SK-N-SH (cell line): ENCODE results near the gene C15orf40. TPM values are rescaled to one million over a fixed set of nuclear protein-coding genes. Genes with fewer than 3 reads are reported as not detected.
A peak's percentile ranks its signal among the peaks of the same experiment; 100 is the strongest.

Experiments used
- CTCF ChIA-PET: fragments of 300-600, 350-600 bp; formaldehyde crosslinking; extraction: SDS; loops from one replicate; lab custom pipeline; 2021; lab: Yijun Ruan, JAX
- POLR2A ChIA-PET: fragments of 350-600 bp; sonication (Branson Sonifier 250); formaldehyde crosslinking; extraction: SDS; loops from one replicate; lab custom pipeline; 2020; ENCODE audit warnings: antibody characterized with exemption, inconsistent platforms; lab: Yijun Ruan, JAX
- DNase-seq: peaks from one replicate; pipeline ENCODE4 v3.0.0; 2012
- H2AFZ ChIP-seq: fragments of 200-600 bp; sonication (generic); 2 replicates; pipeline ENCODE4 v1.8.1; 2016; ENCODE audit warnings: antibody characterized with exemption, mild to moderate bottlenecking, low read depth
- H3F3A ChIP-seq: fragments of 200-600 bp; sonication (generic); replicated peaks from 2 replicates; pipeline ENCODE3; 2016; ENCODE audit warnings: antibody characterized with exemption, mild to moderate bottlenecking; ENCODE audit not compliant: insufficient read depth
- H3K27ac ChIP-seq, 2 experiments: fragments of 200-500 bp in 1 of 2; fragments of 200-600 bp in 1 of 2; sonication (Bioruptor generic) in 1 of 2; sonication (generic), shearing (Covaris generic) in 1 of 2; 2 replicates each; pipeline versions ENCODE4 v1.5.1 to v1.6.1; 2014 to 2016; ENCODE audit warnings: low read depth in 2 of 2, inconsistent platforms in 1 of 2, low read length in 1 of 2, mild to moderate bottlenecking in 1 of 2, mixed read lengths in 1 of 2
- H3K27me3 ChIP-seq: fragments of 200-600 bp; sonication (generic), shearing (Covaris generic); 2 replicates; pipeline ENCODE4 v1.6.1; 2016; ENCODE audit warnings: mixed run types; ENCODE audit not compliant: insufficient read depth
- H3K36me3 ChIP-seq, 2 experiments: fragments of 200-500 bp in 1 of 2; fragments of 200-600 bp in 1 of 2; sonication (Bioruptor generic) in 1 of 2; sonication (generic) in 1 of 2; replicated peaks in 1 of 2; 2 replicates each; pipeline versions ENCODE3 to v1.5.1; 2014 to 2016; ENCODE audit warnings: low read length in 1 of 2, mild to moderate bottlenecking in 1 of 2; ENCODE audit not compliant: insufficient read depth in 2 of 2, control insufficient read depth in 1 of 2
- H3K4me1 ChIP-seq, 2 experiments: fragments of 200-500 bp in 1 of 2; fragments of 200-600 bp in 1 of 2; sonication (Bioruptor generic) in 1 of 2; sonication (generic), shearing (Covaris generic) in 1 of 2; 2 replicates each; pipeline versions ENCODE4 v1.5.1 to v1.6.1; 2014 to 2016; ENCODE audit warnings: low read depth in 1 of 2, low read length in 1 of 2, mixed run types in 1 of 2; ENCODE audit not compliant: insufficient read depth in 2 of 2, control insufficient read depth in 1 of 2
- H3K4me2 ChIP-seq: fragments of 200-600 bp; sonication (generic), shearing (Covaris generic); 2 replicates; pipeline ENCODE4 v1.6.1; 2017; ENCODE audit warnings: mixed run types
- H3K4me3 ChIP-seq, 2 experiments: fragments of 200-500 bp in 1 of 2; fragments of 200-600 bp in 1 of 2; sonication (Bioruptor generic) in 1 of 2; sonication (generic), shearing (Covaris generic) in 1 of 2; 2 replicates each; pipeline versions ENCODE4 v1.5.1 to v1.8.1; 2014 to 2016; ENCODE audit warnings: low read depth in 2 of 2, inconsistent platforms in 1 of 2, low read length in 1 of 2, mild to moderate bottlenecking in 1 of 2, mixed read lengths in 1 of 2, moderate library complexity in 1 of 2
- H3K79me2 ChIP-seq: fragments of 200-600 bp; sonication (generic); 2 replicates; pipeline ENCODE4 v1.8.1; 2017; ENCODE audit warnings: mild to moderate bottlenecking; ENCODE audit not compliant: insufficient read depth
- H3K9ac ChIP-seq: fragments of 200-600 bp; sonication (generic); 2 replicates; pipeline ENCODE4 v1.6.1; 2017; ENCODE audit warnings: mixed run types
- H3K9me2 ChIP-seq: fragments of 200-600 bp; sonication (generic); 2 replicates; pipeline ENCODE4 v1.6.1; 2017; ENCODE audit warnings: mixed run types
- H3K9me3 ChIP-seq: fragments of 200-600 bp; sonication (generic); 2 replicates; pipeline ENCODE4 v1.6.1; 2017; ENCODE audit warnings: mixed run types, mild to moderate bottlenecking, moderate library complexity
- H4K20me1 ChIP-seq: fragments of 200-600 bp; sonication (generic); 2 replicates; pipeline ENCODE4 v1.6.1; 2017; ENCODE audit warnings: mild to moderate bottlenecking, mixed run types; ENCODE audit not compliant: insufficient read depth
- EP300 ChIP-seq, 2 experiments: IDR thresholded peaks; 2 replicates each; pipeline versions ENCODE4 v1.4.0 to v1.6.1; 2012; ENCODE audit warnings: borderline replicate concordance in 1 of 2, low read depth in 1 of 2, low read length in 1 of 2
- EZH2phosphoT487 ChIP-seq: fragments of 200-600 bp; sonication (generic); IDR thresholded peaks from 2 replicates; pipeline ENCODE4 v1.6.1; 2017; ENCODE audit warnings: low read depth, mixed run types, mild to moderate bottlenecking, antibody characterized with exemption, moderate library complexity, borderline replicate concordance
- FOXJ3 ChIP-seq: sonication (generic); formaldehyde crosslinking; IDR thresholded peaks from 2 replicates; pipeline ENCODE4 v1.5.1; 2020; ENCODE audit warnings: mild to moderate bottlenecking, missing genetic modification reagents
- FOXM1 ChIP-seq: IDR thresholded peaks from 2 replicates; pipeline ENCODE4 v1.4.0; 2012; ENCODE audit warnings: low read depth, mild to moderate bottlenecking
- GABPA ChIP-seq: IDR thresholded peaks from 2 replicates; pipeline ENCODE4 v1.4.0; 2012; ENCODE audit warnings: low read depth, mild to moderate bottlenecking
- GATA2 ChIP-seq: sonication (generic); formaldehyde crosslinking; IDR thresholded peaks from 2 replicates; pipeline ENCODE4 v1.5.0; 2020; ENCODE audit warnings: mild to moderate bottlenecking, missing genetic modification reagents
- MEF2A ChIP-seq: IDR thresholded peaks from 2 replicates; pipeline ENCODE4 v1.4.0; 2012; ENCODE audit warnings: low read depth, borderline replicate concordance
- MXI1 ChIP-seq: IDR thresholded peaks from 2 replicates; pipeline ENCODE4 v1.6.1; 2012; ENCODE audit warnings: mild to moderate bottlenecking, low read depth, low read length, improper control_type of control experiment
- NFIC ChIP-seq: IDR thresholded peaks from 2 replicates; pipeline ENCODE4 v1.4.0; 2012; ENCODE audit warnings: borderline replicate concordance
- NRF1 ChIP-seq: IDR thresholded peaks from 2 replicates; pipeline ENCODE4 v1.6.1; 2012; ENCODE audit warnings: low read depth, mild to moderate bottlenecking, low read length
- POLR2AphosphoS5 ChIP-seq: IDR thresholded peaks from 2 replicates; pipeline ENCODE4 v1.6.1; 2012; ENCODE audit warnings: low read depth, low read length
- RAD21 ChIP-seq: IDR thresholded peaks from 2 replicates; pipeline ENCODE4 v1.6.1; 2012; ENCODE audit warnings: mild to moderate bottlenecking, low read length
- RCOR1 ChIP-seq: fragments of 150-350 bp; IDR thresholded peaks from 2 replicates; pipeline ENCODE4 v1.6.1; 2017; ENCODE audit warnings: antibody characterized with exemption, low read length
- RXRA ChIP-seq: IDR thresholded peaks from 2 replicates; pipeline ENCODE4 v1.4.0; 2012; ENCODE audit warnings: low read depth, mild to moderate bottlenecking, borderline replicate concordance
- SIN3A ChIP-seq: IDR thresholded peaks from 2 replicates; pipeline ENCODE4 v1.6.1; 2012; ENCODE audit warnings: low read depth, mild to moderate bottlenecking, low read length, moderate library complexity, borderline replicate concordance
- TCF12 ChIP-seq: IDR thresholded peaks from 2 replicates; pipeline ENCODE4 v1.4.0; 2012
- YY1 ChIP-seq: IDR thresholded peaks from 2 replicates; pipeline ENCODE4 v1.4.0; 2012; ENCODE audit warnings: low read depth, mild to moderate bottlenecking
- WGBS: methylation state at CpG from one replicate; pipeline ENCODE4 v1.1.6; 2017; ENCODE audit warnings: low lambda C conversion rate; 5-methylcytosine and 5-hydroxymethylcytosine counted together
- polyA plus RNA-seq, 3 experiments: library from polyadenylated mRNA; depleted of rRNA; stranded (reverse); fragments of >200 nt; gene quantifications; 2 replicates each; pipeline ENCODE4 v1.2.3, GENCODE V29; 2012
- TF ChIP-seq, protein P1 (sequence below): fragments of 150-350 bp; IDR thresholded peaks from 2 replicates; pipeline ENCODE4 v1.6.1; 2016; ENCODE audit warnings: mild to moderate bottlenecking, low read depth, low read length
- TF ChIP-seq, protein P2 (sequence below): IDR thresholded peaks from 2 replicates; pipeline ENCODE4 v1.4.0; 2012; ENCODE audit warnings: low read depth
- TF ChIP-seq, protein P3 (sequence below): IDR thresholded peaks from 2 replicates; pipeline ENCODE4; 2012
- TF ChIP-seq, protein P4 (sequence below): IDR thresholded peaks from 2 replicates; pipeline ENCODE4 v1.4.0; 2012; ENCODE audit warnings: low read depth, borderline replicate concordance

C15orf40 gene
- polyA plus RNA-seq, 1 of the 3 experiments (the other 2 are of a cell fraction) = 44.1 TPM

DNA sequence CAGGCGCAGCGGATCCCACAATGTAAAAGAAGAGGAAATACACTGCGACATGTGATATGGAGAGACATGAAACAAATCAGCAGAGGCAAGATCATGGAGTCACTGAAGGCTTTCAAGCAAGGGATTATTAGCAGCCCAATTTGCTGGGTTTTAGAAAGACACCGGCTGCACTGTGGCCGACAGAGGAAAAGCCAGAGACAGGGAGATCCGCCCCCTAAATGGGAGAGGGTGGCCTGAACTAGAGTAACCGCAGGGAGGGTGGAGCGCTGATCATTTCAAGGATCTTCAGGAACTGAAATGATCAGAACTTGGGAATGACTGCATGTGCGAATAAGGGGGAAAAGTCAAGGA, 612 bp upstream of the C15orf40 start:
- H3K9me3 ChIP-seq = no peaks in the 10 kb centered on the region
- ChIA-PET CTCF (interaction anchor here (0.6 to 3.8 kb wide), 26 partner anchors 9 to 481 kb away, joined by 3 to 36 read pairs (median 6); partner anchors contain the start of genes BTBD1, HDGFL3, RAMAC and RPS17), POLR2A (interaction anchor here (1.0 to 1.1 kb wide), 2 partner anchors 26 to 196 kb away, joined by 3 read pairs; partner anchors contain the start of genes HDGFL3 and RAMAC)
- H3F3A ChIP-seq = peaks cover 9% of the 10 kb centered on the region
- H2AFZ ChIP-seq = peak overlapping the region; percentile 97
- WGBS = 94% methylated on average over 9 of the region's 9 CpGs
- peaks cover 6% of the 10 kb centered on the region; the same call in 1 of the 2 replicates for H4K20me1 ChIP-seq
- H3K36me3 ChIP-seq = peaks cover 21 to 32% of the 10 kb centered on the region in 2 experiments
- no peaks in the 10 kb centered on the region for H3K27me3 ChIP-seq
- H3K4me3 ChIP-seq = peak overlapping the region; percentile 94 to 99
- peaks cover 12 to 27% of the 10 kb centered on the region in 2 experiments; a peak in 3 of 4 replicates for H3K4me1 ChIP-seq
- H3K79me2 ChIP-seq = peaks cover 17% of the 10 kb centered on the region
- H3K4me2 ChIP-seq = peak overlapping the region; percentile 93
- no peaks in the 10 kb centered on the region for H3K9me2 ChIP-seq
- H3K9ac ChIP-seq = peak overlapping the region; percentile 79
- TF ChIP-seq, protein P1, sequence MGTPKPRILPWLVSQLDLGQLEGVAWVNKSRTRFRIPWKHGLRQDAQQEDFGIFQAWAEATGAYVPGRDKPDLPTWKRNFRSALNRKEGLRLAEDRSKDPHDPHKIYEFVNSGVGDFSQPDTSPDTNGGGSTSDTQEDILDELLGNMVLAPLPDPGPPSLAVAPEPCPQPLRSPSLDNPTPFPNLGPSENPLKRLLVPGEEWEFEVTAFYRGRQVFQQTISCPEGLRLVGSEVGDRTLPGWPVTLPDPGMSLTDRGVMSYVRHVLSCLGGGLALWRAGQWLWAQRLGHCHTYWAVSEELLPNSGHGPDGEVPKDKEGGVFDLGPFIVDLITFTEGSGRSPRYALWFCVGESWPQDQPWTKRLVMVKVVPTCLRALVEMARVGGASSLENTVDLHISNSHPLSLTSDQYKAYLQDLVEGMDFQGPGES = no peak
- TF ChIP-seq TCF12 (no peak), GATA2 (no peak), POLR2AphosphoS5 (no peak), MEF2A (no peak), NRF1 (no peak), EZH2phosphoT487 (no peak), EP300 (IDR thresholded peaks at IDR 0.05; ENCODE audit: borderline replicate concordance in 1 of 2, low read depth in 1 of 2, low read length in 1 of 2) (no peak), RAD21 (no peak), GABPA (no peak)
- TF ChIP-seq, protein P2, sequence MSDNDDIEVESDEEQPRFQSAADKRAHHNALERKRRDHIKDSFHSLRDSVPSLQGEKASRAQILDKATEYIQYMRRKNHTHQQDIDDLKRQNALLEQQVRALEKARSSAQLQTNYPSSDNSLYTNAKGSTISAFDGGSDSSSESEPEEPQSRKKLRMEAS = no peak
- H3K27ac ChIP-seq = peak overlapping the region; percentile 75 to 78; a peak in 2 of 4 replicates
- DNase-seq = no peak

DNA sequence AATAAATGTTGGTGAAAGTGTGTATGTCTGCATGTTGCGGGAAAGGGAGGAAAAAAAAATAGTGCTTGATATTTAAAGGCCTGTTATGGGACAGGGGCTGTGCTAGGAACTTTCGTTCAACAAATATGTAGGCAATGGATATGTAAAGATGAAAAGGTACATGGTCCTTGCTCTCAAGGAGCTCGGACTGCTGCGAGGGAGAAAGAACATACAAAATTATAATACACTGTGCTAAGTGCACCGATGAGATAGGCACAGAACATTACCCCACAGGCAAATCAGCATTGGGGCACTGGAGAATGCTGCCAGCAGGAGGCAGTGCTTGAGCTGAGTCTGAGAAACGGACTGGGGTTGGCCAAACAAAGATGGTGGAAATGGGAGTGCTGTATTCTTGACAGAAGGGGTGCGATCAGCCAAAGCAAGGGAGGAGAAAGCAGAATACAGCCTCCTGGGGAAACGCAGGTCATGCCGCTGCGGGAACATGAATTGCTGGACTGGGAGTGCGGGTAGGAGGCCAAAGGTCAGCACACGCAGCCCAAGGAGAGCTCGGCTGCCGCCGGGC, 649 bp downstream of the C15orf40 start:
- Histone ChIP-seq H3K27me3 (no peaks in the 10 kb centered on the region), H3K4me1 (peaks cover 12 to 27% of the 10 kb centered on the region in 2 experiments; a peak in 3 of 4 replicates), H2AFZ (peak overlapping the region; percentile 97), H3F3A (no peaks in the 10 kb centered on the region), H3K79me2 (peaks cover 22% of the 10 kb centered on the region), H3K9me3 (no peaks in the 10 kb centered on the region), H3K9ac (peak overlapping the region; percentile 79), H3K36me3 (peaks cover 20 to 31% of the 10 kb centered on the region in 2 experiments), H3K4me2 (peak overlapping the region; percentile 93), H3K4me3 (peak overlapping the region; percentile 94 to 99), H3K9me2 (no peaks in the 10 kb centered on the region), H3K27ac (peak overlapping the region; percentile 75 to 85), H4K20me1 (peaks cover 6% of the 10 kb centered on the region; the same call in 1 of the 2 replicates)
- POLR2A ChIA-PET = interaction anchor here (1.0 to 1.1 kb wide), 4 partner anchors 9 to 197 kb away, joined by 3 read pairs; partner anchors contain the start of gene RAMAC
- peak; percentile 88 for DNase-seq
- 5% methylated on average over 10 of the region's 15 CpGs for WGBS
- CTCF ChIA-PET = interaction anchor here (0.7 to 3.8 kb wide), 45 partner anchors 7 to 480 kb away, joined by 3 to 36 read pairs (median 5); partner anchors contain the start of genes BTBD1, HDGFL3, RAMAC and RPS17
- TF ChIP-seq TCF12 = no peak
- TF ChIP-seq RCOR1 = no peak
- no peak for TF ChIP-seq RXRA
- TF ChIP-seq MEF2A = no peak
- TF ChIP-seq, protein P2 = no peak
- no peak for TF ChIP-seq GATA2
- TF ChIP-seq POLR2AphosphoS5 = no peak; the same call in 1 of the 2 replicates
- no peak for TF ChIP-seq NFIC
- TF ChIP-seq, protein P3, sequence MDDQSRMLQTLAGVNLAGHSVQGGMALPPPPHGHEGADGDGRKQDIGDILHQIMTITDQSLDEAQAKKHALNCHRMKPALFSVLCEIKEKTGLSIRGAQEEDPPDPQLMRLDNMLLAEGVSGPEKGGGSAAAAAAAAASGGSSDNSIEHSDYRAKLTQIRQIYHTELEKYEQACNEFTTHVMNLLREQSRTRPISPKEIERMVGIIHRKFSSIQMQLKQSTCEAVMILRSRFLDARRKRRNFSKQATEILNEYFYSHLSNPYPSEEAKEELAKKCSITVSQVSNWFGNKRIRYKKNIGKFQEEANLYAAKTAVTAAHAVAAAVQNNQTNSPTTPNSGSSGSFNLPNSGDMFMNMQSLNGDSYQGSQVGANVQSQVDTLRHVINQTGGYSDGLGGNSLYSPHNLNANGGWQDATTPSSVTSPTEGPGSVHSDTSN = no peak
- TF ChIP-seq YY1 = peak; percentile 83
- TF ChIP-seq EZH2phosphoT487 = no peak
- TF ChIP-seq, protein P4, sequence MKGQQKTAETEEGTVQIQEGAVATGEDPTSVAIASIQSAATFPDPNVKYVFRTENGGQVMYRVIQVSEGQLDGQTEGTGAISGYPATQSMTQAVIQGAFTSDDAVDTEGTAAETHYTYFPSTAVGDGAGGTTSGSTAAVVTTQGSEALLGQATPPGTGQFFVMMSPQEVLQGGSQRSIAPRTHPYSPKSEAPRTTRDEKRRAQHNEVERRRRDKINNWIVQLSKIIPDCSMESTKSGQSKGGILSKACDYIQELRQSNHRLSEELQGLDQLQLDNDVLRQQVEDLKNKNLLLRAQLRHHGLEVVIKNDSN = no peak
- no peak for TF ChIP-seq NRF1
- TF ChIP-seq, protein P1 = no peak
- 0 out of 2 replicates have a peak, but pooled peaks have one; percentile 49 for TF ChIP-seq MXI1
- no peak for TF ChIP-seq FOXM1
- TF ChIP-seq FOXJ3 (CRISPR knock-in tag) = no peak
- TF ChIP-seq SIN3A = peak; percentile 78; the same call in 1 of the 2 replicates
